Lung (tissue), 12 donors: Measurements from ENCODE around the gene KRT3. TPM values are rescaled to one million over a fixed set of nuclear protein-coding genes. Genes with fewer than 3 reads are reported as not detected.

ENCODE experiments used
- ATAC-seq: fragments of 200-7000 bp; cut with Tn5 transposase; one replicate; pipeline ENCODE4 v1.9.1; 2020; ENCODE audit warnings: moderate number of reproducible peaks; ENCODE audit not compliant: insufficient read depth, low FRiP score
- DNase-seq, 3 donors: peaks; one replicate each; pipeline ENCODE4 v3.0.0-alpha.2; 2013 to 2017
- H3K27ac ChIP-seq, 2 donors: one replicate each; pipeline ENCODE4 v1.5.1; 2013; ENCODE audit warnings: mild to moderate bottlenecking in 2 of 2, moderate library complexity in 2 of 2, control low read depth in 1 of 2, inconsistent platforms in 1 of 2, low read depth in 1 of 2, low read length in 1 of 2
- H3K27me3 ChIP-seq, 3 donors: one replicate each; pipeline ENCODE4 v1.5.1; 2013; ENCODE audit warnings: low read length in 2 of 3; ENCODE audit not compliant: control insufficient read depth in 3 of 3, insufficient read depth in 3 of 3
- H3K36me3 ChIP-seq, 4 donors: one replicate each; pipeline ENCODE4 v1.5.1; 2013; ENCODE audit warnings: low read length in 4 of 4, mild to moderate bottlenecking in 1 of 4, moderate library complexity in 1 of 4; ENCODE audit not compliant: control insufficient read depth in 4 of 4, insufficient read depth in 4 of 4
- H3K4me1 ChIP-seq, 5 donors: one replicate each; pipeline ENCODE4 v1.5.1; 2013; ENCODE audit warnings: low read length in 5 of 5, mild to moderate bottlenecking in 2 of 5, moderate library complexity in 1 of 5; ENCODE audit not compliant: control insufficient read depth in 5 of 5, insufficient read depth in 5 of 5
- H3K4me3 ChIP-seq: one replicate; pipeline ENCODE4 v1.5.1; 2013; ENCODE audit warnings: mild to moderate bottlenecking, control low read depth, moderate library complexity
- H3K9ac ChIP-seq, 2 donors: one replicate each; pipeline ENCODE4 v1.5.1; 2013; ENCODE audit warnings: low read length in 2 of 2, control low read depth in 1 of 2; ENCODE audit not compliant: insufficient read depth in 1 of 2
- H3K9me3 ChIP-seq, 4 donors: one replicate each; pipeline ENCODE4 v1.5.1; 2013; ENCODE audit warnings: low read length in 3 of 4, mild to moderate bottlenecking in 1 of 4, moderate library complexity in 1 of 4; ENCODE audit not compliant: control insufficient read depth in 4 of 4, insufficient read depth in 3 of 4
- WGBS, 2 donors: extraction: QIAGEN DNeasy Blood & Tissue Kit; methylation state at CpG; one replicate each; pipeline ENCODE4 v1.1.7; 2013; 5-methylcytosine and 5-hydroxymethylcytosine counted together
- polyA plus RNA-seq, 2 donors: library from polyadenylated mRNA; stranded (reverse); fragments of 200-250 nt; gene quantifications; one replicate each; pipeline ENCODE4 v1.2.1, GENCODE V29; 2013
- total RNA-seq, 2 donors: library from RNA; depleted of rRNA in 1 of 2; stranded (reverse); fragments of >200 nt in 1 of 2; gene quantifications; one replicate each; pipeline ENCODE4 v1.2.1, GENCODE V29; 2014 to 2021
- TF ChIP-seq, protein P1 (sequence below): IDR thresholded peaks from 2 replicates; pipeline ENCODE4 v1.5.1; 2012; ENCODE audit warnings: mild to moderate bottlenecking; ENCODE audit errors: control extremely low read depth, extremely low read depth
- donor health status: control.
- donor health status: control.
- donor health status: Bipolar disorder and iron deficiency.
- donor health status: healthy.
- donor health status: DM: yes; HTN: yes; CAD: no.

The KRT3 gene
- total and polyA plus RNA-seq, 4 donors = not detected

DNA sequence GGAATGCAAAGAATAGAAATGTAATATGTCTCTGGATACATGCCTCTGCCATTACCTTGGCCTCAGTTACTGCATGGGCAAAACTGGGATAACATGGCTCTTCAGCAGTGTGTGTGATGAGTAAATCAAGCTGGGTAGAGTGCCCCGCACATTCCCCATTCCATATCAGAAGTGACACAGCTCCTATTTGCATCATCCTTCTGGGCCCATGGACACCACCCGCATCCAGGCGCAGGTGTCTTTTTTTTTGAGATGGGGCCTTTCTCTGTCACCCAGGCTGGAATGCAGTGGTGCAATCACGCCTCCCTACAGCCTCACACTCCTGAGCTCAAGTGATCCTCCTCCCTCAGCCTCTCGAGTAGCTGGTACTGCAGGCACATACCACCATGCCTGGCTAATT is 50.4 kb downstream of the KRT3 start:
- DNase-seq (no peak), ATAC-seq (no peak)
- Histone ChIP-seq H3K9me3 (peaks cover 0 to 6% (median 0%) of the 10 kb centered on the region in 4 donors), H3K36me3 (no peaks in the 10 kb centered on the region), H3K27ac (no peak overlapping the region), H3K27me3 (peaks cover 0 to 3% (median 0%) of the 10 kb centered on the region in 3 donors), H3K9ac (no peak overlapping the region), H3K4me3 (no peak overlapping the region), H3K4me1 (no peaks in the 10 kb centered on the region)
- 74 to 81% methylated on average over 5 of the region's 5 CpGs for WGBS, 2 donors
- TF ChIP-seq, protein P1, sequence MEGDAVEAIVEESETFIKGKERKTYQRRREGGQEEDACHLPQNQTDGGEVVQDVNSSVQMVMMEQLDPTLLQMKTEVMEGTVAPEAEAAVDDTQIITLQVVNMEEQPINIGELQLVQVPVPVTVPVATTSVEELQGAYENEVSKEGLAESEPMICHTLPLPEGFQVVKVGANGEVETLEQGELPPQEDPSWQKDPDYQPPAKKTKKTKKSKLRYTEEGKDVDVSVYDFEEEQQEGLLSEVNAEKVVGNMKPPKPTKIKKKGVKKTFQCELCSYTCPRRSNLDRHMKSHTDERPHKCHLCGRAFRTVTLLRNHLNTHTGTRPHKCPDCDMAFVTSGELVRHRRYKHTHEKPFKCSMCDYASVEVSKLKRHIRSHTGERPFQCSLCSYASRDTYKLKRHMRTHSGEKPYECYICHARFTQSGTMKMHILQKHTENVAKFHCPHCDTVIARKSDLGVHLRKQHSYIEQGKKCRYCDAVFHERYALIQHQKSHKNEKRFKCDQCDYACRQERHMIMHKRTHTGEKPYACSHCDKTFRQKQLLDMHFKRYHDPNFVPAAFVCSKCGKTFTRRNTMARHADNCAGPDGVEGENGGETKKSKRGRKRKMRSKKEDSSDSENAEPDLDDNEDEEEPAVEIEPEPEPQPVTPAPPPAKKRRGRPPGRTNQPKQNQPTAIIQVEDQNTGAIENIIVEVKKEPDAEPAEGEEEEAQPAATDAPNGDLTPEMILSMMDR = no peak

- Histone ChIP-seq H3K9ac (no peak overlapping the region), H3K27me3 (no peaks in the 10 kb centered on the region), H3K27ac (no peak overlapping the region), H3K9me3 (peaks cover 0 to 6% (median 0%) of the 10 kb centered on the region in 4 donors), H3K4me1 (no peaks in the 10 kb centered on the region), H3K36me3 (no peaks in the 10 kb centered on the region), H3K4me3 (no peak overlapping the region)
- 73 to 87% methylated on average over 1 of the region's 1 CpG for WGBS, 2 donors
- TF ChIP-seq, protein P1 = no peak
- DNase-seq = no peak
- ATAC-seq = no peak
Measured at GRCh38 chr12:52744493-52745156, 51.3 kb downstream of the KRT3 start.

DNA sequence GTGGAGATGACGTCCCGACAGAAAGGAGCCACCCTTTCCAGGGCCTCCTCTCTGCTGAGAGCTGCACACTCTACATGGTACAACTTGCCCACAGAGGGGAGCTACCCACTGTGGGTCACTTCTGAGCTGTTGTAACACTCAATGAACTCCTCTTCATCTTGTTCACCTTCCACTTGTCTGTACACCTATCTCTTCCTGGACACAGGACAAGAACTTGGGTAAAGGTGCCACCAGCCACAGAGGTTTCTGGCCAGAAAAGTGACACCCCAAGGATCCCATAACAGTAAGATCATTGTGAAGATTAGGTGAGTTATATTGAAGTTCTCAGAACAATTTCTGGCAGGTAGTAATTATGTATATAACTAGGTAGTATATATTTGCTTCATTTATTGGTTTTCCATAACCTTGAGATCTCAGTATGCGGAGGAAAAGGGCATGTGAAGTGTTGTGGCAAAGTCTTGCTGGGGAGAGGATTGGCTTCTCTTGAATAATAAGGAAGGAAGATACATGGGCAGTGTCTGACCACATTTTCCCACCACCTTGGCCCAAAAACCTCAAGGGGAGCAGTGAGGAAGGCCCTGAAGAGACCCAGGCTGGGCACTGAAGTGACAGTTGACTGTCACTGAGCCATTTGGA is 53.0 kb downstream of the KRT3 start:
- H3K4me1 ChIP-seq = no peaks in the 10 kb centered on the region
- H3K27me3 ChIP-seq = peaks cover 0 to 3% (median 0%) of the 10 kb centered on the region in 3 donors
- TF ChIP-seq, protein P1 = no peak
- no peak for DNase-seq
- no peak for ATAC-seq
- H3K9me3 ChIP-seq = peaks cover 0 to 6% (median 0%) of the 10 kb centered on the region in 4 donors
- 82 to 84% methylated on average over 3 of the region's 3 CpGs for WGBS, 2 donors
- H3K36me3 ChIP-seq = no peaks in the 10 kb centered on the region
- no peak overlapping the region for H3K27ac ChIP-seq
- H3K4me3 ChIP-seq = no peak overlapping the region
- H3K9ac ChIP-seq = no peak overlapping the region
